Sigmoid colon (tissue), 3 donors: ENCODE data around the gene MUC21.

Experiments
- CTCF ChIP-seq, 4 experiments: fragments of 450-650 bp in 3 of 4; fragments of 200-600 bp in 1 of 4; IDR thresholded peaks; one replicate each; pipeline ENCODE4 v1.5.1; 2016 to 2019; ENCODE audit warnings: antibody characterized with exemption in 4 of 4, mild to moderate bottlenecking in 3 of 4, moderate library complexity in 2 of 4
- POLR2A ChIP-seq, 2 donors: fragments of 450-650 bp; IDR thresholded peaks; one replicate each; pipeline ENCODE4 v1.6.1; 2016; ENCODE audit warnings: antibody characterized with exemption in 2 of 2, mild to moderate bottlenecking in 2 of 2, moderate library complexity in 2 of 2

GRCh38 chr6:30948811-30949210, 34.7 kb upstream of the MUC21 start:
- TF ChIP-seq CTCF (IDR thresholded peaks at IDR 0.05): no peak
- no peak for TF ChIP-seq POLR2A (IDR thresholded peaks at IDR 0.05)
